Measurements from ENCODE around the gene ANKS6. TPM values are rescaled to one million over a fixed set of nuclear protein-coding genes. Genes with fewer than 3 reads are reported as not detected.

Gene ANKS6
- total RNA-seq, 2 donors from 2014 or later, result 19.5 to 22.0 TPM

- H3K4me1 ChIP-seq, result no peaks in the 10 kb centered on the region
- no peaks in the 10 kb centered on the region for H3K36me3 ChIP-seq
- no peak overlapping the region for H3K4me3 ChIP-seq
- H3K9ac ChIP-seq (ENCODE audit: low read depth in 2 of 2, low read length in 2 of 2), result no peak overlapping the region
- H3K9me3 ChIP-seq, result no peaks in the 10 kb centered on the region
- intact Hi-C loops (cut with DNase I), result no loop called here
- no peaks in the 10 kb centered on the region for H3K27me3 ChIP-seq
- no peak for TF ChIP-seq CTCF (IDR thresholded peaks at IDR 0.05)
- DNase-seq, result no peak
- H3K27ac ChIP-seq, result no peak overlapping the region
Observed at GRCh38 chr9:98719055-98719454, 77.3 kb downstream of the ANKS6 start.

GRCh38 chr9:98714833-98715232 lies 81.5 kb downstream of the ANKS6 start:
- H3K27me3 ChIP-seq, result peaks cover 5% of the 10 kb centered on the region
- no peak overlapping the region for H3K27ac ChIP-seq
- intact Hi-C loops (cut with DNase I), result no loop called here
- DNase-seq, result no peak
- H3K36me3 ChIP-seq, result no peaks in the 10 kb centered on the region
- H3K9me3 ChIP-seq, result no peaks in the 10 kb centered on the region
- no peak overlapping the region for H3K4me3 ChIP-seq
- H3K4me1 ChIP-seq, result no peaks in the 10 kb centered on the region
- no peak overlapping the region for H3K9ac ChIP-seq (ENCODE audit: low read depth in 2 of 2, low read length in 2 of 2)
- no peak for TF ChIP-seq CTCF (IDR thresholded peaks at IDR 0.05)

GRCh38 chr9:98712987-98713386 lies 83.4 kb downstream of the ANKS6 start:
- Histone ChIP-seq H3K4me3 (no peak overlapping the region), H3K27me3 (peaks cover 21% of the 10 kb centered on the region), H3K36me3 (no peaks in the 10 kb centered on the region), H3K9ac (ENCODE audit: low read depth in 2 of 2, low read length in 2 of 2) (no peak overlapping the region), H3K27ac (no peak overlapping the region), H3K4me1 (no peaks in the 10 kb centered on the region), H3K9me3 (no peaks in the 10 kb centered on the region)
- intact Hi-C loops (cut with DNase I), result no loop called here
- TF ChIP-seq CTCF (IDR thresholded peaks at IDR 0.05), result no peak
- no peak for DNase-seq

- DNase-seq, result no peak
- Histone ChIP-seq H3K9ac (ENCODE audit: low read depth in 2 of 2, low read length in 2 of 2) (no peak overlapping the region), H3K36me3 (no peaks in the 10 kb centered on the region), H3K27me3 (peaks cover 41% of the 10 kb centered on the region), H3K4me3 (no peak overlapping the region), H3K27ac (no peak overlapping the region), H3K4me1 (no peaks in the 10 kb centered on the region), H3K9me3 (no peaks in the 10 kb centered on the region)
- intact Hi-C loops (cut with DNase I), result no loop called here
- no peak for TF ChIP-seq CTCF (IDR thresholded peaks at IDR 0.05)
Observed at GRCh38 chr9:98709968-98710965, 86.1 kb downstream of the ANKS6 start.

GRCh38 chr9:98708933-98709911 lies 87.1 kb downstream of the ANKS6 start, which contains the start of gene GABBR2:
Gene GABBR2, minus strand, starts transcription at chr9:98708935. Its CDS starts 198 bp downstream, at chr9:98708737.
- Histone ChIP-seq H3K4me1 (no peaks in the 10 kb centered on the region), H3K27me3 (peaks cover 41% of the 10 kb centered on the region), H3K36me3 (no peaks in the 10 kb centered on the region), H3K9me3 (no peaks in the 10 kb centered on the region), H3K4me3 (no peak within 1 kb of the TSS), H3K9ac (ENCODE audit: low read depth in 2 of 2, low read length in 2 of 2) (no peak within 1 kb of the TSS), H3K27ac (no peak within 1 kb of the TSS)
- no peak for DNase-seq
- no peak for TF ChIP-seq CTCF (IDR thresholded peaks at IDR 0.05)
- intact Hi-C loops (cut with DNase I), result no loop called here

All from colonic mucosa (tissue), 4 donors.